NCI-H2227 treated with DMSO at 0.1 percent for 48 hours (cell line): ENCODE measurements around the gene SLC7A7.
"Not testable (repeated sequence)": the region's sequence is repeated elsewhere in the genome, so short reads cannot be mapped to it uniquely, and the experiment has no call there.

Experiments
- DNase-seq: peaks from one replicate; lab custom pipeline; 2025; lab: John Stamatoyannopoulos, UW

SLC7A7 gene

GRCh38 chr14:22752422-22752821 is 62.8 kb downstream of the SLC7A7 start:
- DNase-seq: no peak

- no peak for DNase-seq
These were observed 66.6 kb downstream of the SLC7A7 start for GRCh38 chr14:22748631-22749068.

GRCh38 chr14:22748206-22748605 is 67.0 kb downstream of the SLC7A7 start:
- DNase-seq: peak; percentile 37

- DNase-seq: no peak
These were observed 67.5 kb downstream of the SLC7A7 start for GRCh38 chr14:22747769-22748168.

GRCh38 chr14:22740020-22740419 is 75.2 kb downstream of the SLC7A7 start:
- no peak for DNase-seq

GRCh38 chr14:22739423-22739822 is 75.8 kb downstream of the SLC7A7 start:
- no peak for DNase-seq

GRCh38 chr14:22737052-22737451 is 78.2 kb downstream of the SLC7A7 start:
- DNase-seq: no peak

- not testable (repeated sequence) for DNase-seq
These were observed 78.9 kb downstream of the SLC7A7 start for GRCh38 chr14:22736384-22736783.

- no peak for DNase-seq
These were observed 80.1 kb downstream of the SLC7A7 start for GRCh38 chr14:22735096-22735495.

- DNase-seq: no peak
These were observed 81.4 kb downstream of the SLC7A7 start for GRCh38 chr14:22733829-22734228.

GRCh38 chr14:22732062-22732461 is 83.2 kb downstream of the SLC7A7 start:
- DNase-seq: not testable (repeated sequence)

- DNase-seq: no peak
These were observed 89.2 kb downstream of the SLC7A7 start for GRCh38 chr14:22726012-22726411.

- DNase-seq: not testable (repeated sequence)
These were observed 89.9 kb downstream of the SLC7A7 start for GRCh38 chr14:22725374-22725773.

- not testable (repeated sequence) for DNase-seq
These were observed 90.4 kb downstream of the SLC7A7 start for GRCh38 chr14:22724847-22725246.

GRCh38 chr14:22723815-22724214 is 91.4 kb downstream of the SLC7A7 start:
- DNase-seq: no peak
